ENCODE measurements around the gene CEACAM20. TPM values are rescaled to one million over a fixed set of nuclear protein-coding genes. Genes with fewer than 3 reads are reported as not detected.

The CEACAM20 gene
- total RNA-seq, 1 experiment from 2014 or later = not detected

DNA sequence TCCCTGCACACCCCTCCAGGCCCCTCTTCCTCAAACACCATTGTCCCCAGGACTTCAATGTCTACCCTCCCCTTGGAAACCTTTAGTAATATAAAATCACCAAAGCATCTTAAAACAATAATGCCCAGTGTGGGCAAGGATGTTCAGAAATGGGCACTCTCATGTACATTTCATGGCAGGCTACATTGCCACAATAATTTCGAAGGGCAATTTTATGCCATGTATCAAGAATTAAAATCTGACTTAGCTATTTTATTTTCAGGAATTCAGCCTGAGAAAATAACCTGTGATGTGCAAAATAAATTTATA, 48.0 kb upstream of the CEACAM20 start (continued):
- TF ChIP-seq, protein P1, sequence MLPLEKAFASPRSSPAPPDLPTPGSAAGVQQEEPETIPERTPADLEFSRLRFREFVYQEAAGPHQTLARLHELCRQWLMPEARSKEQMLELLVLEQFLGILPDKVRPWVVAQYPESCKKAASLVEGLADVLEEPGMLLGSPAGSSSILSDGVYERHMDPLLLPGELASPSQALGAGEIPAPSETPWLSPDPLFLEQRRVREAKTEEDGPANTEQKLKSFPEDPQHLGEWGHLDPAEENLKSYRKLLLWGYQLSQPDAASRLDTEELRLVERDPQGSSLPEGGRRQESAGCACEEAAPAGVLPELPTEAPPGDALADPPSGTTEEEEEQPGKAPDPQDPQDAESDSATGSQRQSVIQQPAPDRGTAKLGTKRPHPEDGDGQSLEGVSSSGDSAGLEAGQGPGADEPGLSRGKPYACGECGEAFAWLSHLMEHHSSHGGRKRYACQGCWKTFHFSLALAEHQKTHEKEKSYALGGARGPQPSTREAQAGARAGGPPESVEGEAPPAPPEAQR (CRISPR knock-in tag; IDR thresholded peaks at IDR 0.05) = no peak
- TF ChIP-seq ZNF425 (CRISPR knock-in tag; conservative IDR thresholded peaks at IDR 0.05) (no peak), GABPB1 (CRISPR knock-in tag; IDR thresholded peaks at IDR 0.05) (no peak), ETV6 (CRISPR knock-in tag; IDR thresholded peaks at IDR 0.05) (no peak), ARID4B (CRISPR knock-in tag; IDR thresholded peaks at IDR 0.05; ENCODE audit: borderline replicate concordance) (no peak), JAZF1 (CRISPR knock-in tag; IDR thresholded peaks at IDR 0.05) (no peak), HMGA2 (CRISPR knock-in tag; IDR thresholded peaks at IDR 0.05) (no peak), ZNF219 (CRISPR knock-in tag; IDR thresholded peaks at IDR 0.05; ENCODE audit: borderline replicate concordance) (no peak), IRF2 (CRISPR knock-in tag; IDR thresholded peaks at IDR 0.05; ENCODE audit: borderline replicate concordance, low read depth) (no peak), TCF7 (CRISPR knock-in tag; IDR thresholded peaks at IDR 0.05; ENCODE audit: low read depth) (no peak), ATF6 (CRISPR knock-in tag; IDR thresholded peaks at IDR 0.05) (no peak), ZNF232 (CRISPR knock-in tag; IDR thresholded peaks at IDR 0.05) (no peak), ZNF671 (CRISPR knock-in tag; IDR thresholded peaks at IDR 0.05) (no peak)
- TF ChIP-seq, protein P2, sequence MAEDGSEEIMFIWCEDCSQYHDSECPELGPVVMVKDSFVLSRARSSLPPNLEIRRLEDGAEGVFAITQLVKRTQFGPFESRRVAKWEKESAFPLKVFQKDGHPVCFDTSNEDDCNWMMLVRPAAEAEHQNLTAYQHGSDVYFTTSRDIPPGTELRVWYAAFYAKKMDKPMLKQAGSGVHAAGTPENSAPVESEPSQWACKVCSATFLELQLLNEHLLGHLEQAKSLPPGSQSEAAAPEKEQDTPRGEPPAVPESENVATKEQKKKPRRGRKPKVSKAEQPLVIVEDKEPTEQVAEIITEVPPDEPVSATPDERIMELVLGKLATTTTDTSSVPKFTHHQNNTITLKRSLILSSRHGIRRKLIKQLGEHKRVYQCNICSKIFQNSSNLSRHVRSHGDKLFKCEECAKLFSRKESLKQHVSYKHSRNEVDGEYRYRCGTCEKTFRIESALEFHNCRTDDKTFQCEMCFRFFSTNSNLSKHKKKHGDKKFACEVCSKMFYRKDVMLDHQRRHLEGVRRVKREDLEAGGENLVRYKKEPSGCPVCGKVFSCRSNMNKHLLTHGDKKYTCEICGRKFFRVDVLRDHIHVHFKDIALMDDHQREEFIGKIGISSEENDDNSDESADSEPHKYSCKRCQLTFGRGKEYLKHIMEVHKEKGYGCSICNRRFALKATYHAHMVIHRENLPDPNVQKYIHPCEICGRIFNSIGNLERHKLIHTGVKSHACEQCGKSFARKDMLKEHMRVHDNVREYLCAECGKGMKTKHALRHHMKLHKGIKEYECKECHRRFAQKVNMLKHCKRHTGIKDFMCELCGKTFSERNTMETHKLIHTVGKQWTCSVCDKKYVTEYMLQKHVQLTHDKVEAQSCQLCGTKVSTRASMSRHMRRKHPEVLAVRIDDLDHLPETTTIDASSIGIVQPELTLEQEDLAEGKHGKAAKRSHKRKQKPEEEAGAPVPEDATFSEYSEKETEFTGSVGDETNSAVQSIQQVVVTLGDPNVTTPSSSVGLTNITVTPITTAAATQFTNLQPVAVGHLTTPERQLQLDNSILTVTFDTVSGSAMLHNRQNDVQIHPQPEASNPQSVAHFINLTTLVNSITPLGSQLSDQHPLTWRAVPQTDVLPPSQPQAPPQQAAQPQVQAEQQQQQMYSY (CRISPR knock-in tag; IDR thresholded peaks at IDR 0.05) = no peak
